ENCODE measurements around the gene GRM2.
A peak's percentile ranks its signal among the peaks of the same experiment; 100 is the strongest.

The GRM2 gene

GRCh38 chr3:51680196-51680595, 26.7 kb upstream of the GRM2 start:
- no peak for DNase-seq (ENCODE audit: low read depth)

- DNase-seq (ENCODE audit: low read depth) = no peak
Observed at GRCh38 chr3:51680663-51681230, 26.1 kb upstream of the GRM2 start.

- peak; percentile 40 for DNase-seq (ENCODE audit: low read depth)
Observed at GRCh38 chr3:51681453-51681852, 25.4 kb upstream of the GRM2 start.

GRCh38 chr3:51682079-51682478, 24.8 kb upstream of the GRM2 start:
- peak; percentile 67 for DNase-seq (ENCODE audit: low read depth)

GRCh38 chr3:51682526-51682925, 24.3 kb upstream of the GRM2 start:
- DNase-seq (ENCODE audit: low read depth) = no peak

- DNase-seq (ENCODE audit: low read depth) = no peak
Observed at GRCh38 chr3:51683566-51683965, 23.3 kb upstream of the GRM2 start.

GRCh38 chr3:51684971-51685751, 21.7 kb upstream of the GRM2 start:
- no peak for DNase-seq (ENCODE audit: low read depth)

GRCh38 chr3:51686056-51686455, 20.8 kb upstream of the GRM2 start:
- DNase-seq (ENCODE audit: low read depth) = no peak

GRCh38 chr3:51686512-51687215, 20.2 kb upstream of the GRM2 start:
- peak; percentile 65 for DNase-seq (ENCODE audit: low read depth)

GRCh38 chr3:51687431-51688205, 19.2 kb upstream of the GRM2 start:
- no peak for DNase-seq (ENCODE audit: low read depth)

GRCh38 chr3:51688206-51688600, 18.7 kb upstream of the GRM2 start:
- no peak for DNase-seq (ENCODE audit: low read depth)

GRCh38 chr3:51691021-51691420, 15.8 kb upstream of the GRM2 start:
- no peak for DNase-seq (ENCODE audit: low read depth)

GRCh38 chr3:51691949-51692348, 14.9 kb upstream of the GRM2 start:
- no peak for DNase-seq (ENCODE audit: low read depth)

- DNase-seq (ENCODE audit: low read depth) = no peak
Observed at GRCh38 chr3:51692980-51693395, 13.9 kb upstream of the GRM2 start.

- no peak for DNase-seq (ENCODE audit: low read depth)
Observed at GRCh38 chr3:51696954-51697353, 9.9 kb upstream of the GRM2 start.

- DNase-seq (ENCODE audit: low read depth) = no peak
Observed at GRCh38 chr3:51698209-51698608, 8.7 kb upstream of the GRM2 start.

- DNase-seq (ENCODE audit: low read depth) = no peak
Observed at GRCh38 chr3:51700403-51700802, 6.5 kb upstream of the GRM2 start.

- no peak for DNase-seq (ENCODE audit: low read depth)
Observed at GRCh38 chr3:51702156-51702555, 4.7 kb upstream of the GRM2 start.

- DNase-seq (ENCODE audit: low read depth) = no peak
Observed at GRCh38 chr3:51703068-51703760, 3.7 kb upstream of the GRM2 start.

- DNase-seq (ENCODE audit: low read depth) = no peak
Observed at GRCh38 chr3:51703761-51704510, 2.9 kb upstream of the GRM2 start.

GRCh38 chr3:51704511-51704950, 2.3 kb upstream of the GRM2 start:
- DNase-seq (ENCODE audit: low read depth) = no peak

Data from stimulated activated CD4-positive, alpha-beta T cell treated with anti-CD3 and anti-CD28 coated beads, Interleukin-2, amount 100 ng/mL, for 4 hours (primary cell).